DOHH2 (cell line): ENCODE results near the gene RAB3A.

Experiments used
- H3F3A ChIP-seq: fragments of 200-600 bp; sonication (generic), shearing (Covaris generic); 2 replicates; pipeline ENCODE4 v1.6.0; 2016; ENCODE audit warnings: antibody characterized with exemption, mild to moderate bottlenecking; ENCODE audit not compliant: control insufficient read depth, insufficient read depth
- H3K27ac ChIP-seq: fragments of 200-600 bp; sonication (generic); 2 replicates; pipeline ENCODE4 v1.5.1; 2014; ENCODE audit warnings: low read depth, mild to moderate bottlenecking, low read length, moderate library complexity
- H3K27me3 ChIP-seq: fragments of 200-600 bp; sonication (generic); 2 replicates; pipeline ENCODE4 v1.6.1; 2014; ENCODE audit warnings: mild to moderate bottlenecking, low read length, mixed read lengths; ENCODE audit not compliant: control insufficient read depth
- H3K36me3 ChIP-seq: fragments of 200-600 bp; sonication (generic); 2 replicates; pipeline ENCODE4 v1.6.1; 2014; ENCODE audit warnings: mild to moderate bottlenecking, low read length, moderate library complexity, mixed read lengths; ENCODE audit not compliant: control insufficient read depth
- H3K4me1 ChIP-seq: fragments of 200-600 bp; sonication (generic); 2 replicates; pipeline ENCODE4 v1.6.1; 2014; ENCODE audit warnings: mild to moderate bottlenecking, low read length, mixed read lengths; ENCODE audit not compliant: control insufficient read depth
- H3K4me2 ChIP-seq: fragments of 200-600 bp; sonication (generic); 2 replicates; pipeline ENCODE4 v1.6.0; 2014; ENCODE audit warnings: mild to moderate bottlenecking, low read length, moderate library complexity
- H3K4me3 ChIP-seq: fragments of 200-600 bp; sonication (generic); 2 replicates; pipeline ENCODE4 v1.5.1; 2014; ENCODE audit warnings: mild to moderate bottlenecking, low read length, mixed read lengths
- H3K79me2 ChIP-seq: fragments of 200-600 bp; sonication (generic); 2 replicates; pipeline ENCODE4 v1.6.1; 2014; ENCODE audit warnings: mild to moderate bottlenecking, low read length, mixed read lengths; ENCODE audit not compliant: control insufficient read depth
- H3K9me2 ChIP-seq: fragments of 200-600 bp; sonication (generic); replicated peaks from 2 replicates; pipeline ENCODE4 v1.6.1; 2014; ENCODE audit warnings: mild to moderate bottlenecking, low read length, mixed read lengths; ENCODE audit not compliant: control insufficient read depth
- H3K9me3 ChIP-seq: fragments of 200-600 bp; sonication (generic); 2 replicates; pipeline ENCODE4 v1.6.1; 2014; ENCODE audit warnings: antibody characterized with exemption, low read length, mixed read lengths; ENCODE audit not compliant: control insufficient read depth, insufficient read depth
- H4K20me1 ChIP-seq: fragments of 200-600 bp; sonication (generic); 2 replicates; pipeline ENCODE4 v1.6.0; 2014; ENCODE audit warnings: low read depth, mild to moderate bottlenecking, antibody characterized with exemption, low read length, moderate library complexity; ENCODE audit not compliant: control insufficient read depth, insufficient read depth
- EZH2phosphoT487 ChIP-seq: fragments of 200-600 bp; sonication (generic); IDR thresholded peaks from 2 replicates; pipeline ENCODE4 v1.6.1; 2017; ENCODE audit warnings: borderline replicate concordance, mild to moderate bottlenecking, antibody characterized with exemption, low read length, moderate library complexity, mixed read lengths
- TF ChIP-seq, protein P1 (sequence below): fragments of 200-600 bp; sonication (generic); IDR thresholded peaks from one replicate; pipeline ENCODE4 v1.5.1; 2014; ENCODE audit warnings: antibody characterized with exemption, mild to moderate bottlenecking, low read depth, low read length; ENCODE audit not compliant: poor library complexity, severe bottlenecking

The RAB3A gene

GRCh38 chr19:18251587-18252369 is 47.9 kb upstream of the RAB3A start:
- no peak for TF ChIP-seq EZH2phosphoT487
- TF ChIP-seq, protein P1, sequence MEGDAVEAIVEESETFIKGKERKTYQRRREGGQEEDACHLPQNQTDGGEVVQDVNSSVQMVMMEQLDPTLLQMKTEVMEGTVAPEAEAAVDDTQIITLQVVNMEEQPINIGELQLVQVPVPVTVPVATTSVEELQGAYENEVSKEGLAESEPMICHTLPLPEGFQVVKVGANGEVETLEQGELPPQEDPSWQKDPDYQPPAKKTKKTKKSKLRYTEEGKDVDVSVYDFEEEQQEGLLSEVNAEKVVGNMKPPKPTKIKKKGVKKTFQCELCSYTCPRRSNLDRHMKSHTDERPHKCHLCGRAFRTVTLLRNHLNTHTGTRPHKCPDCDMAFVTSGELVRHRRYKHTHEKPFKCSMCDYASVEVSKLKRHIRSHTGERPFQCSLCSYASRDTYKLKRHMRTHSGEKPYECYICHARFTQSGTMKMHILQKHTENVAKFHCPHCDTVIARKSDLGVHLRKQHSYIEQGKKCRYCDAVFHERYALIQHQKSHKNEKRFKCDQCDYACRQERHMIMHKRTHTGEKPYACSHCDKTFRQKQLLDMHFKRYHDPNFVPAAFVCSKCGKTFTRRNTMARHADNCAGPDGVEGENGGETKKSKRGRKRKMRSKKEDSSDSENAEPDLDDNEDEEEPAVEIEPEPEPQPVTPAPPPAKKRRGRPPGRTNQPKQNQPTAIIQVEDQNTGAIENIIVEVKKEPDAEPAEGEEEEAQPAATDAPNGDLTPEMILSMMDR: peak; percentile 93
- H3K4me2 ChIP-seq: no peak overlapping the region
- H3K27ac ChIP-seq: no peak overlapping the region
- no peaks in the 10 kb centered on the region for H3K36me3 ChIP-seq
- H3F3A ChIP-seq: 0 out of 2 replicates have a peak, but pooled peaks cover 4% of the 10 kb centered on the region
- no peaks in the 10 kb centered on the region for H3K9me2 ChIP-seq
- H3K27me3 ChIP-seq: peaks cover 20% of the 10 kb centered on the region
- H3K79me2 ChIP-seq: no peaks in the 10 kb centered on the region
- H3K9me3 ChIP-seq: peaks cover 5% of the 10 kb centered on the region; the same call in 1 of the 2 replicates
- H3K4me1 ChIP-seq: peaks cover 22% of the 10 kb centered on the region
- H3K4me3 ChIP-seq: no peak overlapping the region
- no peaks in the 10 kb centered on the region for H4K20me1 ChIP-seq

GRCh38 chr19:18249834-18250233 is 46.0 kb upstream of the RAB3A start:
- no peaks in the 10 kb centered on the region for H3K79me2 ChIP-seq
- no peaks in the 10 kb centered on the region for H4K20me1 ChIP-seq
- no peaks in the 10 kb centered on the region for H3K36me3 ChIP-seq
- peaks cover 20% of the 10 kb centered on the region for H3K27me3 ChIP-seq
- TF ChIP-seq, protein P1: no peak
- TF ChIP-seq EZH2phosphoT487: no peak
- H3K9me3 ChIP-seq: no peaks in the 10 kb centered on the region
- no peak overlapping the region for H3K4me2 ChIP-seq
- H3K9me2 ChIP-seq: no peaks in the 10 kb centered on the region
- no peak overlapping the region for H3K4me3 ChIP-seq
- H3F3A ChIP-seq: no peaks in the 10 kb centered on the region
- H3K4me1 ChIP-seq: peaks cover 15% of the 10 kb centered on the region
- no peak overlapping the region for H3K27ac ChIP-seq

DNA sequence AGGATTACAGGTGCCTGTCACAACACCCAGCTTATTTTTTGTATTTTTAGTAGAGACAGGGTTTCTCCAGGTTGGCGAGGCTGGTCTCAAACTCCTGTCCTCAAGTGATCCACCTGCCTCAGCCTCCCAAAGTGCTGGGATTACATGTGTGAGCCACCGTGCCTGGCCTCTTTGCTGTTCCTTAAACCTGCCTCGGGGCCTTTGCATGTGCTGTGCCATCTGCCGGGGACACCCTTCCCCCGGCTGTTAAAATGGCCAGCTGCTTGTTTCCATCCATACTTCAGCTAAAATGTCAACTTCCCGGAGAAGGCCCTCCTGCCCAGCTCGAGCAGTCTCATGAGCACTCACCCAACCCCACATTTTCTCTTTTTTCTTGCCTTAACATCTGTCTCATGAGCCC is 41.5 kb upstream of the RAB3A start:
- Histone ChIP-seq H3K4me3 (no peak overlapping the region), H3K4me2 (no peak overlapping the region), H3F3A (no peaks in the 10 kb centered on the region), H3K36me3 (no peaks in the 10 kb centered on the region), H3K27ac (no peak overlapping the region), H3K9me2 (no peaks in the 10 kb centered on the region), H3K79me2 (no peaks in the 10 kb centered on the region), H3K4me1 (peaks cover 3% of the 10 kb centered on the region; the same call in 1 of the 2 replicates), H3K27me3 (no peaks in the 10 kb centered on the region; the same call in 1 of the 2 replicates), H3K9me3 (no peaks in the 10 kb centered on the region), H4K20me1 (no peaks in the 10 kb centered on the region)
- TF ChIP-seq, protein P1: no peak
- TF ChIP-seq EZH2phosphoT487: no peak
